HEK293T (cell line): ENCODE data around the gene SPTA1.

ENCODE experiments used
- CTCF ChIA-PET: fragments of 350-600 bp; formaldehyde crosslinking; extraction: SDS; loops from one replicate; lab custom pipeline; 2021; ENCODE audit warnings: antibody characterized with exemption, inconsistent platforms; lab: Yijun Ruan, JAX
- POLR2A ChIA-PET: fragments of 350-600 bp; formaldehyde crosslinking; extraction: SDS; loops from one replicate; lab custom pipeline; 2020; ENCODE audit warnings: antibody characterized with exemption, inconsistent platforms; lab: Yijun Ruan, JAX
- DNase-seq: peaks from one replicate; pipeline ENCODE4 v3.0.0; 2012; ENCODE audit warnings: mixed read lengths; ENCODE audit errors: extremely low spot score
- ARNT ChIP-seq: fragments of 450-650 bp; IDR thresholded peaks from 2 replicates; pipeline ENCODE4 v1.6.1; 2017; ENCODE audit warnings: mild to moderate bottlenecking
- BHLHE40 ChIP-seq: fragments of 450-650 bp; IDR thresholded peaks from 2 replicates; pipeline ENCODE4 v1.6.1; 2016; ENCODE audit warnings: mild to moderate bottlenecking, moderate library complexity, borderline replicate concordance
- CTBP1 ChIP-seq: fragments of 450-650 bp; IDR thresholded peaks from 2 replicates; pipeline ENCODE4 v1.6.1; 2016; ENCODE audit warnings: borderline replicate concordance
- ELF4 ChIP-seq: fragments of 450-650 bp; IDR thresholded peaks from 2 replicates; pipeline ENCODE4 v1.6.1; 2017; ENCODE audit warnings: antibody characterized with exemption
- FOXA1 ChIP-seq: fragments of 450-650 bp; IDR thresholded peaks from 2 replicates; pipeline ENCODE4 v1.6.1; 2016; ENCODE audit warnings: mild to moderate bottlenecking
- FOXK2 ChIP-seq: fragments of 450-650 bp; IDR thresholded peaks from 2 replicates; pipeline ENCODE4 v1.6.1; 2016; ENCODE audit warnings: mild to moderate bottlenecking
- FOXM1 ChIP-seq: fragments of 450-650 bp; IDR thresholded peaks from 2 replicates; pipeline ENCODE4 v1.6.1; 2017; ENCODE audit warnings: mild to moderate bottlenecking, borderline replicate concordance
- HDGF ChIP-seq: fragments of 450-650 bp; IDR thresholded peaks from 2 replicates; pipeline ENCODE4 v1.6.1; 2017; ENCODE audit warnings: antibody characterized with exemption, borderline replicate concordance
- L3MBTL2 ChIP-seq: fragments of 450-650 bp; conservative IDR thresholded peaks from 2 replicates; pipeline ENCODE4 v1.6.1; 2016; ENCODE audit warnings: mild to moderate bottlenecking
- LEF1 ChIP-seq: fragments of 450-650 bp; IDR thresholded peaks from 2 replicates; pipeline ENCODE4 v1.6.1; 2017; ENCODE audit warnings: mild to moderate bottlenecking, borderline replicate concordance
- NFRKB ChIP-seq: fragments of 450-650 bp; IDR thresholded peaks from 2 replicates; pipeline ENCODE4 v1.6.1; 2016; ENCODE audit warnings: mild to moderate bottlenecking, moderate library complexity
- PKNOX1 ChIP-seq: fragments of 450-650 bp; IDR thresholded peaks from 2 replicates; pipeline ENCODE4 v1.6.1; 2016
- SP1 ChIP-seq: fragments of 450-650 bp; IDR thresholded peaks from 2 replicates; pipeline ENCODE4 v1.6.1; 2017
- SUZ12 ChIP-seq: fragments of 450-650 bp; IDR thresholded peaks from 2 replicates; pipeline ENCODE4 v1.6.1; 2016; ENCODE audit warnings: mild to moderate bottlenecking
- TARDBP ChIP-seq: fragments of 450-650 bp; IDR thresholded peaks from 2 replicates; pipeline ENCODE4 v1.6.1; 2016
- ZNF384 ChIP-seq: fragments of 450-650 bp; IDR thresholded peaks from 2 replicates; pipeline ENCODE4 v1.6.1; 2016

SPTA1 gene

GRCh38 chr1:158654086-158654485, 32.4 kb downstream of the SPTA1 start:
- POLR2A ChIA-PET: no interaction called here

GRCh38 chr1:158652721-158653334, 33.7 kb downstream of the SPTA1 start:
- TF ChIP-seq ARNT: no peak
- TF ChIP-seq ZNF384: no peak
- no peak for TF ChIP-seq PKNOX1
- no peak for TF ChIP-seq SUZ12
- no peak for TF ChIP-seq TARDBP
- TF ChIP-seq HDGF: no peak
- no peak for TF ChIP-seq NFRKB
- no peak for TF ChIP-seq FOXM1
- TF ChIP-seq LEF1: no peak
- TF ChIP-seq FOXA1: no peak
- no peak for TF ChIP-seq ELF4
- no peak for TF ChIP-seq CTBP1
- no peak for TF ChIP-seq BHLHE40
- TF ChIP-seq L3MBTL2: no peak
- TF ChIP-seq FOXK2: no peak
- TF ChIP-seq SP1: no peak
- POLR2A ChIA-PET: no interaction called here
- DNase-seq: no peak
- CTCF ChIA-PET: no interaction called here

More at GRCh38 chr1:158654086-158654485, 32.4 kb downstream of the SPTA1 start:
- TF ChIP-seq SP1: no peak
- no peak for DNase-seq
- CTCF ChIA-PET: no interaction called here

- POLR2A ChIA-PET: no interaction called here
- DNase-seq: no peak
- TF ChIP-seq SP1 (no peak), ARNT (no peak), BHLHE40 (no peak), HDGF (no peak)
- CTCF ChIA-PET: no interaction called here
Measured at GRCh38 chr1:158649052-158649451, 37.5 kb downstream of the SPTA1 start.

- no peak for DNase-seq
- ChIA-PET CTCF (no interaction called here), POLR2A (no interaction called here)
- TF ChIP-seq LEF1: no peak
- TF ChIP-seq L3MBTL2: no peak
- TF ChIP-seq TARDBP: no peak
- TF ChIP-seq ELF4: no peak
- no peak for TF ChIP-seq BHLHE40
- no peak for TF ChIP-seq PKNOX1
- no peak for TF ChIP-seq NFRKB
- TF ChIP-seq FOXM1: no peak
- TF ChIP-seq ARNT: no peak
- TF ChIP-seq HDGF: no peak
- no peak for TF ChIP-seq SUZ12
Measured at GRCh38 chr1:158646465-158646864, 40.0 kb downstream of the SPTA1 start.

- DNase-seq: no peak
- ChIA-PET POLR2A (no interaction called here), CTCF (no interaction called here)
- TF ChIP-seq ELF4: no peak
- no peak for TF ChIP-seq FOXA1
- TF ChIP-seq SP1: no peak
- no peak for TF ChIP-seq SUZ12
- TF ChIP-seq HDGF: no peak
- no peak for TF ChIP-seq FOXK2
- no peak for TF ChIP-seq TARDBP
- TF ChIP-seq CTBP1: no peak
- TF ChIP-seq FOXM1: no peak
- TF ChIP-seq NFRKB: no peak
- no peak for TF ChIP-seq ZNF384
- TF ChIP-seq PKNOX1: no peak
- no peak for TF ChIP-seq BHLHE40
- TF ChIP-seq LEF1: no peak
- no peak for TF ChIP-seq ARNT
- no peak for TF ChIP-seq L3MBTL2
Measured at GRCh38 chr1:158644449-158644848, 42.1 kb downstream of the SPTA1 start.

GRCh38 chr1:158638904-158639303, 47.6 kb downstream of the SPTA1 start:
- POLR2A ChIA-PET: no interaction called here
- CTCF ChIA-PET: no interaction called here

GRCh38 chr1:158638146-158638545, 48.4 kb downstream of the SPTA1 start:
- DNase-seq: no peak
- CTCF ChIA-PET: no interaction called here
- POLR2A ChIA-PET: no interaction called here
- TF ChIP-seq HDGF (no peak), SP1 (no peak), FOXM1 (no peak), NFRKB (no peak), PKNOX1 (no peak), ARNT (no peak), FOXK2 (no peak), L3MBTL2 (no peak), BHLHE40 (no peak), LEF1 (no peak), SUZ12 (no peak), ZNF384 (no peak), TARDBP (no peak), FOXA1 (no peak), ELF4 (no peak), CTBP1 (no peak)

More at GRCh38 chr1:158638904-158639303, 47.6 kb downstream of the SPTA1 start:
- TF ChIP-seq SP1: no peak
- no peak for TF ChIP-seq SUZ12
- no peak for DNase-seq
